Tibial nerve (tissue), 3 donors: ENCODE measurements around the gene FLOT1.

Experiments used
- CTCF ChIP-seq, 5 experiments: fragments of 200-600 bp in 3 of 5; fragments of 450-650 bp in 2 of 5; sonication (generic) in 3 of 5; IDR thresholded peaks; one replicate each; pipeline ENCODE4 v1.5.1; 2016 to 2019; ENCODE audit warnings: antibody characterized with exemption in 5 of 5, mild to moderate bottlenecking in 3 of 5, moderate library complexity in 2 of 5
- POLR2A ChIP-seq, 2 donors: fragments of 450-650 bp; IDR thresholded peaks; one replicate each; pipeline ENCODE4 v1.6.1; 2017; ENCODE audit warnings: antibody characterized with exemption in 2 of 2, mild to moderate bottlenecking in 2 of 2, moderate library complexity in 2 of 2

- peak in 3 of 5 experiments; percentile 5 to 20 (median 9) for TF ChIP-seq CTCF (IDR thresholded peaks at IDR 0.05)
- TF ChIP-seq POLR2A (IDR thresholded peaks at IDR 0.05), result peak in 1 of 2 donors; percentile 49
These were observed 51.9 kb downstream of the FLOT1 start, which contains the start of gene NRM for GRCh38 chr6:30690403-30691207.
